ENCODE measurements around the gene ZNF865. TPM values are rescaled to one million over a fixed set of nuclear protein-coding genes. Genes with fewer than 3 reads are reported as not detected.

The ZNF865 gene
- total and polyA plus RNA-seq, 2 of the 4 experiments (the other 2 are of a cell fraction): under 0.01 to 4.6 TPM

GRCh38 chr19:55603115-55603514 is 2.3 kb upstream of the ZNF865 start:
- BruUV-seq (replicated peaks): no TSS peak
- Histone ChIP-seq H3K56ac (ENCODE audit: extremely low read depth, insufficient read depth, low read length) (no peak overlapping the region), H3K79me1 (ENCODE audit: low read depth in 1 of 2, low read length in 2 of 2) (peaks cover 29 to 50% of the 10 kb centered on the region in 2 experiments), H3K9ac (ENCODE audit: low read depth, low read length) (no peak overlapping the region), H2BK5ac (ENCODE audit: low read depth, low read length, poor library complexity, severe bottlenecking) (no peak overlapping the region), H3K14ac (replicated peaks; ENCODE audit: low read depth, low read length) (no peak overlapping the region), H3K18ac (ENCODE audit: low read depth, low read length) (no peak overlapping the region), H2BK20ac (ENCODE audit: low read depth, low read length) (no peak overlapping the region), H2BK120ac (ENCODE audit: low read depth, low read length) (no peak overlapping the region), H2AK5ac (ENCODE audit: low read depth, low read length) (no peak overlapping the region), H3K4me3 (ENCODE audit: insufficient read depth, low read depth, low read length) (no peak overlapping the region), H3K27ac (ENCODE audit: insufficient read depth, low read length) (no peak overlapping the region), H3K27me3 (ENCODE audit: control insufficient read depth, insufficient read depth, low read length) (no peaks in the 10 kb centered on the region), H4K91ac (ENCODE audit: insufficient read depth, low read depth, low read length) (no peak overlapping the region), H3K9me1 (ENCODE audit: insufficient read depth, low read length) (peaks cover 11% of the 10 kb centered on the region; the same call in 1 of the 2 replicates), H3K23ac (ENCODE audit: low read depth, low read length) (no peak overlapping the region), H3K4me1 (ENCODE audit: control insufficient read depth, insufficient read depth, low read length) (peaks cover 9% of the 10 kb centered on the region), H4K20me1 (ENCODE audit: insufficient read depth, low read length) (peaks cover 24% of the 10 kb centered on the region; the same call in 1 of the 2 replicates), H3K4me2 (ENCODE audit: low read depth, low read length) (no peak overlapping the region), H3K36me3 (ENCODE audit: control insufficient read depth, insufficient read depth, low read length) (0 out of 2 replicates have a peak, but pooled peaks cover 1% of the 10 kb centered on the region), H2AK9ac (replicated peaks; ENCODE audit: low read depth, low read length, poor library complexity) (peak overlapping the region; percentile 17), H4K5ac (ENCODE audit: low read depth, low read length) (no peak overlapping the region), H2BK15ac (ENCODE audit: low read depth, low read length) (no peak overlapping the region), H2AFZ (replicated peaks; ENCODE audit: low read length, poor library complexity) (no peak overlapping the region), H3K9me3 (ENCODE audit: control insufficient read depth, insufficient read depth, low read length) (no peaks in the 10 kb centered on the region), H3K4ac (ENCODE audit: low read depth, low read length) (no peak overlapping the region), H4K8ac (ENCODE audit: low read depth in 2 of 2, low read length in 2 of 2) (no peak overlapping the region)
- 92% methylated on average over 14 of the region's 21 CpGs; no CpG with 5 or more reads in 1 of the 2 experiments for WGBS, 2 experiments (ENCODE audit: extremely low coverage in 2 of 2, insufficient read length in 1 of 2)
- intact Hi-C loops (cut with micrococcal nuclease) (no loop called here), in situ Hi-C loops (cut with MboI; ENCODE audit: low sequenced_read_pairs) (no loop called here), dilution Hi-C loops (cut with HindIII; ENCODE audit: low sequenced_read_pairs, unreplicated experiment) (no loop called here)
- no peak for ATAC-seq (ENCODE audit: low read depth)
- ChIA-PET CTCF (no interaction called here), POLR2A (ENCODE audit: unreplicated experiment) (no interaction called here)
- no peak for DNase-seq
- TF ChIP-seq RFX5 (IDR thresholded peaks at IDR 0.05; ENCODE audit: low read depth, low read length) (no peak), MAFK (IDR thresholded peaks at IDR 0.05; ENCODE audit: low read depth, low read length) (no peak), CEBPB (IDR thresholded peaks at IDR 0.05; ENCODE audit: low read depth, low read length) (no peak), USF2 (IDR thresholded peaks at IDR 0.05; ENCODE audit: low read depth, low read length) (no peak), POLR2A (IDR thresholded peaks at IDR 0.05; ENCODE audit: low read depth, low read length) (no peak), RAD21 (IDR thresholded peaks at IDR 0.05; ENCODE audit: low read length) (no peak), CHD1 (IDR thresholded peaks at IDR 0.05; ENCODE audit: low read depth, low read length) (no peak), RCOR1 (IDR thresholded peaks at IDR 0.05; ENCODE audit: insufficient replicate concordance, low read length) (no peak), FOS (IDR thresholded peaks at IDR 0.05; ENCODE audit: low read depth, low read length) (no peak)
- TF ChIP-seq, protein P1, sequence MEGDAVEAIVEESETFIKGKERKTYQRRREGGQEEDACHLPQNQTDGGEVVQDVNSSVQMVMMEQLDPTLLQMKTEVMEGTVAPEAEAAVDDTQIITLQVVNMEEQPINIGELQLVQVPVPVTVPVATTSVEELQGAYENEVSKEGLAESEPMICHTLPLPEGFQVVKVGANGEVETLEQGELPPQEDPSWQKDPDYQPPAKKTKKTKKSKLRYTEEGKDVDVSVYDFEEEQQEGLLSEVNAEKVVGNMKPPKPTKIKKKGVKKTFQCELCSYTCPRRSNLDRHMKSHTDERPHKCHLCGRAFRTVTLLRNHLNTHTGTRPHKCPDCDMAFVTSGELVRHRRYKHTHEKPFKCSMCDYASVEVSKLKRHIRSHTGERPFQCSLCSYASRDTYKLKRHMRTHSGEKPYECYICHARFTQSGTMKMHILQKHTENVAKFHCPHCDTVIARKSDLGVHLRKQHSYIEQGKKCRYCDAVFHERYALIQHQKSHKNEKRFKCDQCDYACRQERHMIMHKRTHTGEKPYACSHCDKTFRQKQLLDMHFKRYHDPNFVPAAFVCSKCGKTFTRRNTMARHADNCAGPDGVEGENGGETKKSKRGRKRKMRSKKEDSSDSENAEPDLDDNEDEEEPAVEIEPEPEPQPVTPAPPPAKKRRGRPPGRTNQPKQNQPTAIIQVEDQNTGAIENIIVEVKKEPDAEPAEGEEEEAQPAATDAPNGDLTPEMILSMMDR (conservative IDR thresholded peaks at IDR 0.05; ENCODE audit: low read depth, low read length): no peak

Measured in IMR-90 (cell line).